AG04449 (cell line): Measurements from ENCODE around the gene MCIDAS.

ENCODE experiments used
- CTCF ChIA-PET: fragments of 350-600 bp; formaldehyde crosslinking; extraction: SDS; loops from one replicate; lab custom pipeline; 2021; ENCODE audit warnings: antibody characterized with exemption; lab: Yijun Ruan, JAX
- POLR2A ChIA-PET: fragments of 400-600, 350-600 bp; formaldehyde crosslinking; extraction: SDS; loops from one replicate; lab custom pipeline; 2020; ENCODE audit warnings: antibody characterized with exemption, inconsistent platforms; lab: Yijun Ruan, JAX
- DNase-seq: peaks from one replicate; pipeline ENCODE4 v3.0.0-alpha.2; 2010; ENCODE audit warnings: low read depth, low spot score
- H3K4me3 ChIP-seq: 2 replicates; pipeline ENCODE4 v1.5.1; 2011; ENCODE audit warnings: low read depth, mild to moderate bottlenecking, control low read depth, low read length
- TF ChIP-seq, protein P1 (sequence below): IDR thresholded peaks from one replicate; pipeline ENCODE4 v1.5.1; 2011; ENCODE audit warnings: mild to moderate bottlenecking, moderate library complexity, low read length, control low read depth, inconsistent platforms; ENCODE audit not compliant: insufficient read depth; ENCODE audit errors: missing control alignments

Gene MCIDAS

DNA sequence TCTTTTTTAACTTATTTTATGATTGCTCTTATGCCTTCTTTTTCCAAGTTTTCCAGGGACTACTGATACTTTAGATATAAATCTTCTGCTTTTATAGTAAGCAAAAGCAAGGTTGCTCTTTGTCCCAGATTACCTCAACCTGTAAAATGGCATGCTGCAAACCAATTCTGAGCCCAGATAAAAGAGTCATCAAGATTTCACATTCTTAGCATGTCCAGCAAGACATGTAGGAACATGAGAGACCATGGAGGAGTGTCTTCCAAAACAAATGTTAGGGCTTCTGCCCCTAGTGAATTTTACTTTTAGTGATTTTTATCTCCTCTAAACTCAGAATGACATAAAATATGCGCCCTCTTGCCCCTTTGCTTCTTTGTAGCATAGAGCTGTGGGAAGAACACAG is 47.1 kb downstream of the MCIDAS start:
- ChIA-PET POLR2A (no interaction called here), CTCF (interaction anchor here (1.0 to 1.2 kb wide), 2 partner anchors 34 to 164 kb away, joined by 3 to 4 read pairs; no protein-coding TSS in a partner anchor)

DNA sequence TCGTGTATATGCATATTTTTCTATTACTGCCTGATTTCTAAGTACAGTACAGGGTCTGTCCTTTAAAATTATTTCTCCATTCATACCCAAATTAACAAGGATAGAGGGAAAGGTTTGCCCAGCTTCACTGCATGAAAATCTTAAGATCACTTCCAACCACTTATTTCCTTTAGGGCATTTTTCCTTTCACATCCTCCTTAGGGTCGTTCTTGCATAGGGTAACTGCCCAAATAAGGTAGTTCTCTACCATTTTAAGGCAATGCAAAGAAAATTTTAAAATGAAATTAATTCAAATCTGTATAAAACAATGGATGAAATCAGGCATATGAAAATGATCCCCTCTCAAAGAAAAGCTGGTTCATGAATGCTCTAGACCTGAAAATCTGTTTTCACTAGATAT is 50.0 kb downstream of the MCIDAS start:
- no peak for DNase-seq
- H3K4me3 ChIP-seq: no peak overlapping the region
- ChIA-PET CTCF (interaction anchor here (1.0 to 2.2 kb wide), 6 partner anchors 8 to 20 kb away, joined by 3 to 6 read pairs (median 4); partner anchors contain the start of gene GPX8), POLR2A (no interaction called here)
- TF ChIP-seq, protein P1, sequence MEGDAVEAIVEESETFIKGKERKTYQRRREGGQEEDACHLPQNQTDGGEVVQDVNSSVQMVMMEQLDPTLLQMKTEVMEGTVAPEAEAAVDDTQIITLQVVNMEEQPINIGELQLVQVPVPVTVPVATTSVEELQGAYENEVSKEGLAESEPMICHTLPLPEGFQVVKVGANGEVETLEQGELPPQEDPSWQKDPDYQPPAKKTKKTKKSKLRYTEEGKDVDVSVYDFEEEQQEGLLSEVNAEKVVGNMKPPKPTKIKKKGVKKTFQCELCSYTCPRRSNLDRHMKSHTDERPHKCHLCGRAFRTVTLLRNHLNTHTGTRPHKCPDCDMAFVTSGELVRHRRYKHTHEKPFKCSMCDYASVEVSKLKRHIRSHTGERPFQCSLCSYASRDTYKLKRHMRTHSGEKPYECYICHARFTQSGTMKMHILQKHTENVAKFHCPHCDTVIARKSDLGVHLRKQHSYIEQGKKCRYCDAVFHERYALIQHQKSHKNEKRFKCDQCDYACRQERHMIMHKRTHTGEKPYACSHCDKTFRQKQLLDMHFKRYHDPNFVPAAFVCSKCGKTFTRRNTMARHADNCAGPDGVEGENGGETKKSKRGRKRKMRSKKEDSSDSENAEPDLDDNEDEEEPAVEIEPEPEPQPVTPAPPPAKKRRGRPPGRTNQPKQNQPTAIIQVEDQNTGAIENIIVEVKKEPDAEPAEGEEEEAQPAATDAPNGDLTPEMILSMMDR: no peak

More for the DNA sequence above, 47.1 kb downstream of the MCIDAS start:
- TF ChIP-seq, protein P1: no peak
- no peak overlapping the region for H3K4me3 ChIP-seq
- no peak for DNase-seq

DNA sequence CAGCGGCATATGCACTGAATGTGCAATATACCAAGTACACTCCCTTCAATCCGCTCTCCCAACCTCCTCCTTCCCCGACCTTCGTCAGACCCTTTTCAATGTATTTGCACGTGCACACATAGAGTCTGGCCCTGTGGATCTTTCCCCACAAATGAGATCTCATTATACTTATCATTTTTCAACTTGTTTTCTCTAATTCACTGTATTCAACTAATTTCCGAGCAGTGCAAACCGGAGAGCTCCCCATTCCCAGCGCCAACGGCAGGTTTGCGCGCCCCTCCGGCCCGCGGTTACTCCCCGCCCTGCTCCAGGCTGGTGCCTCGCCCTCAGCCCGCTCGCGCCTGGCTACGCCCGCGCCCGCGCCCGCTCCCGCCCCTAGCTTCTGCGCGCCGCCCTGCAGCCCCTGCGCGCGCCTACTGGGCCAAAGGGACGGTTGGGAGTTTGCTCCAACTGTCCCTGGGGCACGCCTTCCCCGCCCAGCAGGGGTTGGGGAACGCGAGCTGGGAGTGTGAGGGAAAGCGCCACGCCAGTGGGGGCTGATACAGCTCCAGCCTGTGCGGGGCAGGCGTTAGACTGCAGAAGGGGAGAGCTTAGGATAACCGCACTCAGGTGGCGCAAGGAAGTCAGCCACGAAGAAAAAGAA is 50.8 kb downstream of the MCIDAS start:
- no peak for DNase-seq
- POLR2A ChIA-PET: no interaction called here
- TF ChIP-seq, protein P1: no peak
- peak overlapping the region; percentile 38 for H3K4me3 ChIP-seq
- CTCF ChIA-PET: interaction anchor here (0.6 to 2.2 kb wide), 7 partner anchors 9 to 961 kb away, joined by 3 to 6 read pairs (median 3); partner anchors contain the start of gene GPX8

DNA sequence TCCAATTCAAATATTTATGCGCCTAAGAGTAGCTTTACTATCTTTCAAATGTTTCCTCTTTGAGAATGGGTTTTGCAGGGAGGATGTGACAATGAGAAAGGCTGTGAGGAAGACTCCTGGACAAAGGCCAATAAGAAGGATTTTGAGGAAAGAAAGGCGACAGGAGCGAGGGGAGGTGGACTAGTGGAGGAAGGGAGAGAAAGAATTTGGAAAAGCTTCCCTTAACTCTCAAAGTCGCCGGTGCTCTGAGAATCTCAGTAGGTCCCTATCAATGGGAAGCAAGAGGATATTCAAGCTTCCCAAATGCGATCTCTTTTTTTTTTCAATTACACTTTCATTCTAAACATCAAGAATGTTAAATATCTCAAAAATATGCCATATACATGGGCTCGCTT is 51.3 kb downstream of the MCIDAS start:
- DNase-seq: no peak
- H3K4me3 ChIP-seq: peak overlapping the region; percentile 38
- TF ChIP-seq, protein P1: no peak
- POLR2A ChIA-PET: no interaction called here
- CTCF ChIA-PET: interaction anchor here (0.7 to 2.2 kb wide), 6 partner anchors 10 to 21 kb away, joined by 3 to 6 read pairs (median 4); partner anchors contain the start of gene GPX8

DNA sequence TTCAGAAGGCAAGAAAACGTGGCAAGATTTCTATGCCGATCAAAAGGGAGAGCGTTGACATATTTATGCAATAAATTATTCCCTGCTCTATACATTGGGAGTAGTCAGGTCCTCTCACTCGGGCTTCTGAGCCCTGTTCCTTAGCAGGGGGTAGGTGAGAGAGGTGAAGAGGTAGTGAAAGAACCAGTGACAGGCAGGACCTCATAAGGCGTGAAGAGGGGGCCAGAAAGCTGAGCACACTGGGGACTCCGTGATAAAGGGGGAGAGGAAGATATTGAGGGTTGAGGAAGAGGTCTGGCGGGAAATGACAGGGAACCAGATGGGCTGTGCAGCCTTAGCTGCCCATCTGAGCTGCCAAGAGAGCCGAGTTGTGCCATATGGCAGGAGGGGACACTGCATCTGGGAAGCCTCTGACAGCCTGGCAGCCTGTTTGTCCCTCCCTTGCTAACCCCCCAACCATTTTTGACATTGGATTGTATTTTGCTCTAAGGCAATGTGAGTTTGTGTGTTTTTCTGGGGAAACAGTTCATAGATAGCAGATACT is 53.4 kb downstream of the MCIDAS start:
- CTCF ChIA-PET: interaction anchor here (0.7 to 0.8 kb wide), 2 partner anchors 11 to 96 kb away, joined by 3 to 4 read pairs; no protein-coding TSS in a partner anchor
- TF ChIP-seq, protein P1: no peak
- POLR2A ChIA-PET: no interaction called here
- H3K4me3 ChIP-seq: peak overlapping the region; percentile 56
- DNase-seq: no peak
